OCI-LY1 (cell line): ENCODE results near the gene XKR8.

Source experiments
- EZH2 ChIP-seq: fragments of 200-600 bp; sonication (generic), shearing (Covaris generic); IDR thresholded peaks from 2 replicates; pipeline ENCODE4 v1.8.0; 2017; ENCODE audit warnings: borderline replicate concordance, mixed run types, mild to moderate bottlenecking, antibody characterized with exemption, low read length, moderate library complexity, mixed read lengths
- TF ChIP-seq, protein P1 (sequence below): fragments of 200-600 bp; sonication (generic), shearing (Covaris generic); IDR thresholded peaks from 2 replicates; pipeline ENCODE4 v1.5.1; 2017; ENCODE audit warnings: mild to moderate bottlenecking, antibody characterized with exemption, low read length, moderate library complexity, mixed read lengths

DNA sequence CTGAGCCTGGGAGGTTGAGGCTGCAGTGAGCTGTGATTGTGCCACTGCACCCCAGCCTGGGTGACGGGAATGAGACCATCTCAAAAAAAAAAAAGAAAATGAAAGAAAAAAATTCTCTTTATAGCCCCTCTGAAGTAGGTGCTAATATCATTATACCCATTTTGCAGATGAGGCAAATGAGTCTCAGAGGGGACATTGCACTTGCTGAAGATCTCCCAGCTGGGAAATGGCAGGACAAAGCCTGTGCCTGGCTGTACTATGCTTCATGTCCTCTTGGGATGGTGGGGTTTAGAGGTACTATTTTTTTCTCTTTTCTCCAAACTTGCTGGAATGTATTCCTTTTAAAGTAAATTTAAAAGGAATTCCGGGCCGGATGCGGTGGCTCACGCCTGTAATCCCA is 23.4 kb upstream of the XKR8 start:
- TF ChIP-seq, protein P1, sequence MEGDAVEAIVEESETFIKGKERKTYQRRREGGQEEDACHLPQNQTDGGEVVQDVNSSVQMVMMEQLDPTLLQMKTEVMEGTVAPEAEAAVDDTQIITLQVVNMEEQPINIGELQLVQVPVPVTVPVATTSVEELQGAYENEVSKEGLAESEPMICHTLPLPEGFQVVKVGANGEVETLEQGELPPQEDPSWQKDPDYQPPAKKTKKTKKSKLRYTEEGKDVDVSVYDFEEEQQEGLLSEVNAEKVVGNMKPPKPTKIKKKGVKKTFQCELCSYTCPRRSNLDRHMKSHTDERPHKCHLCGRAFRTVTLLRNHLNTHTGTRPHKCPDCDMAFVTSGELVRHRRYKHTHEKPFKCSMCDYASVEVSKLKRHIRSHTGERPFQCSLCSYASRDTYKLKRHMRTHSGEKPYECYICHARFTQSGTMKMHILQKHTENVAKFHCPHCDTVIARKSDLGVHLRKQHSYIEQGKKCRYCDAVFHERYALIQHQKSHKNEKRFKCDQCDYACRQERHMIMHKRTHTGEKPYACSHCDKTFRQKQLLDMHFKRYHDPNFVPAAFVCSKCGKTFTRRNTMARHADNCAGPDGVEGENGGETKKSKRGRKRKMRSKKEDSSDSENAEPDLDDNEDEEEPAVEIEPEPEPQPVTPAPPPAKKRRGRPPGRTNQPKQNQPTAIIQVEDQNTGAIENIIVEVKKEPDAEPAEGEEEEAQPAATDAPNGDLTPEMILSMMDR = no peak
- TF ChIP-seq EZH2 = no peak
